Measurements from ENCODE around the gene SLC40A1. TPM values are rescaled to one million over a fixed set of nuclear protein-coding genes. Genes with fewer than 3 reads are reported as not detected.

The SLC40A1 gene
- total and polyA plus RNA-seq, 8 donors: 21.3 to 147 (median 73.8) TPM

DNA sequence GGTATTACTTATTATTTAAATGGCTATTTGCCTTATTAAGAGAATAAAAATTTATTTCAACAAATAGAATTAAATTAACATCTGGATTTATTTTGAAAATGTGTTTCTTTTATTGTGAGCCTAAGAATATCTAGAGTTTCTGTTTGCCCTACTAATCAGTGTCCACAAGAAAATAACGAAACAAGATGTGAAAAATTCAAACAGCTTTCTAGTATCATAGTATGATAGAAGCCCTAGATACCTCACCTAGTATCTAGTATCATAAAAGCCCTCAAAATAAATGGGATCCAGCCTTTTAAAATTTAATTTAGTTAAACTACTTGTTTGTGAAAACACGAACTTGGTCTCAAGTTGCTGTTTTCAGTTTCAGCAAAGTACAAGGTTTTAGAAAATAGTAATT lies 13.7 kb upstream of the SLC40A1 start:
- intact Hi-C loops (cut with DNase I; ENCODE audit: low total_unique reads): no loop called here

DNA sequence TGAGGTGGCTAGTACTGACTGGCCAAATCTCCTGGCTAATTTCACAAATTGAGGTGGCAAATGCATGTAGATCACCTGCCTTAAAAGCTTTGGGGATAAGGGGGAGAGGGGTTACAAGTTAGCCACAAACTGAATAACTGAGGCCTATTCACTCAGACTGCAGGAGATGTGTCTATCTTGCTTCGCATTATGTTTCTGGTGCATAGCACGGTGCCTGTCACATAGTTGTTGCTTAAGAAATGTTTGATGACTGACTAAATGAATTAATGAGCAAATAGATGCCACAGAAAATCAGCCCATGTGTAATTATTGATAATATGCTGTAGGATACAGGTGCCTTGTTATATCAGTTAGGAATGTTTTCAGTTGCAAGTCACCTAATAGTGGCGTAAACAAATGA lies 12.5 kb upstream of the SLC40A1 start:
- H3K4me1 ChIP-seq: no peaks in the 10 kb centered on the region
- H3K9me3 ChIP-seq: no peaks in the 10 kb centered on the region
- no peak overlapping the region for H3K27ac ChIP-seq
- DNase-seq: no peak
- H3K4me3 ChIP-seq: no peak overlapping the region
- TF ChIP-seq, protein P1, sequence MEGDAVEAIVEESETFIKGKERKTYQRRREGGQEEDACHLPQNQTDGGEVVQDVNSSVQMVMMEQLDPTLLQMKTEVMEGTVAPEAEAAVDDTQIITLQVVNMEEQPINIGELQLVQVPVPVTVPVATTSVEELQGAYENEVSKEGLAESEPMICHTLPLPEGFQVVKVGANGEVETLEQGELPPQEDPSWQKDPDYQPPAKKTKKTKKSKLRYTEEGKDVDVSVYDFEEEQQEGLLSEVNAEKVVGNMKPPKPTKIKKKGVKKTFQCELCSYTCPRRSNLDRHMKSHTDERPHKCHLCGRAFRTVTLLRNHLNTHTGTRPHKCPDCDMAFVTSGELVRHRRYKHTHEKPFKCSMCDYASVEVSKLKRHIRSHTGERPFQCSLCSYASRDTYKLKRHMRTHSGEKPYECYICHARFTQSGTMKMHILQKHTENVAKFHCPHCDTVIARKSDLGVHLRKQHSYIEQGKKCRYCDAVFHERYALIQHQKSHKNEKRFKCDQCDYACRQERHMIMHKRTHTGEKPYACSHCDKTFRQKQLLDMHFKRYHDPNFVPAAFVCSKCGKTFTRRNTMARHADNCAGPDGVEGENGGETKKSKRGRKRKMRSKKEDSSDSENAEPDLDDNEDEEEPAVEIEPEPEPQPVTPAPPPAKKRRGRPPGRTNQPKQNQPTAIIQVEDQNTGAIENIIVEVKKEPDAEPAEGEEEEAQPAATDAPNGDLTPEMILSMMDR (IDR thresholded peaks at IDR 0.05): no peak
- TF ChIP-seq POLR2AphosphoS5 (IDR thresholded peaks at IDR 0.05) (no peak), POLR2A (IDR thresholded peaks at IDR 0.05) (no peak), EP300 (IDR thresholded peaks at IDR 0.05) (no peak)
- H3K36me3 ChIP-seq: no peaks in the 10 kb centered on the region
- intact Hi-C loops (cut with DNase I; ENCODE audit: low total_unique reads): no loop called here
- 93 to 99% (median 96%) methylated on average over 3 of the region's 3 CpGs for WGBS, 5 donors
- no peaks in the 10 kb centered on the region for H3K27me3 ChIP-seq

More for the DNA sequence above, 13.7 kb upstream of the SLC40A1 start:
- Histone ChIP-seq H3K27me3 (no peaks in the 10 kb centered on the region), H3K36me3 (no peaks in the 10 kb centered on the region), H3K9me3 (no peaks in the 10 kb centered on the region), H3K4me3 (no peak overlapping the region), H3K27ac (no peak overlapping the region), H3K4me1 (no peaks in the 10 kb centered on the region)
- DNase-seq: no peak
- 57 to 81% (median 70%) methylated on average over 2 of the region's 2 CpGs for WGBS, 5 donors
- TF ChIP-seq EP300 (IDR thresholded peaks at IDR 0.05): no peak
- TF ChIP-seq, protein P1 (IDR thresholded peaks at IDR 0.05): no peak
- TF ChIP-seq POLR2A (IDR thresholded peaks at IDR 0.05): no peak
- no peak for TF ChIP-seq POLR2AphosphoS5 (IDR thresholded peaks at IDR 0.05)

DNA sequence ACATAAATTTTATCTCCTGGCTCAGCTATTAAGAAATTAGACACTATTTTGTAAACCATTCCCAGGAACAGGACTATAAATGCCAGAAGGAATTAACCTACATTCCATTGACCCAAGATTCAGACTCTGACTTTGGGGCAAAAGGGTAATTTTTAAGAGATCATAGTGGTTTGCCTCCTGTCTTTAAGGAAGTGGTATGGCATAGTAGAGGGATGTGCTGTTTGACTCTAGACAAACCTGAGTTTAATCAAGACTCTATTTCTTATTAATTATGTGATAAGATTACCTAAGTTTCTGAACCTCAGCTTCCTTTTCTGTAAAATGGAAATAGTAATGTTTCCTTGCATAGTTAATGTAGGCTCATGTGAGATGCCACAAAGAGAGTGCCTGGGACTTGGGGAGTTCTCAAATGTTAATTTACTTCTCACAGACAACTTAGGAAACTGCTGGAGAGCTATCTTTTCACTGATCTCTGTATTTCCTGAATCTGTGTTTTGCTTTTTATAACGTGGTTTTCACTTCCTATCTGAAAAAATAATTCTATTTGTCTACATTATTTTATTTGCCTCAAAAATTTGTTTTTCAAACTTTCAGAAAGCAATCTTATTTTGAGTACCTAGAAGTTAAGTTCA lies 11.9 kb upstream of the SLC40A1 start:
- intact Hi-C loops (cut with DNase I; ENCODE audit: low total_unique reads): no loop called here
- H3K36me3 ChIP-seq: no peaks in the 10 kb centered on the region
- 16 to 34% (median 31%) methylated on average over 1 of the region's 1 CpG for WGBS, 5 donors
- no peak overlapping the region for H3K27ac ChIP-seq
- no peak for TF ChIP-seq POLR2AphosphoS5 (IDR thresholded peaks at IDR 0.05)
- TF ChIP-seq POLR2A (IDR thresholded peaks at IDR 0.05): no peak
- TF ChIP-seq, protein P1 (IDR thresholded peaks at IDR 0.05): no peak
- TF ChIP-seq EP300 (IDR thresholded peaks at IDR 0.05): no peak
- no peaks in the 10 kb centered on the region for H3K4me1 ChIP-seq
- no peaks in the 10 kb centered on the region for H3K9me3 ChIP-seq
- DNase-seq: no peak
- no peaks in the 10 kb centered on the region for H3K27me3 ChIP-seq
- no peak overlapping the region for H3K4me3 ChIP-seq

DNA sequence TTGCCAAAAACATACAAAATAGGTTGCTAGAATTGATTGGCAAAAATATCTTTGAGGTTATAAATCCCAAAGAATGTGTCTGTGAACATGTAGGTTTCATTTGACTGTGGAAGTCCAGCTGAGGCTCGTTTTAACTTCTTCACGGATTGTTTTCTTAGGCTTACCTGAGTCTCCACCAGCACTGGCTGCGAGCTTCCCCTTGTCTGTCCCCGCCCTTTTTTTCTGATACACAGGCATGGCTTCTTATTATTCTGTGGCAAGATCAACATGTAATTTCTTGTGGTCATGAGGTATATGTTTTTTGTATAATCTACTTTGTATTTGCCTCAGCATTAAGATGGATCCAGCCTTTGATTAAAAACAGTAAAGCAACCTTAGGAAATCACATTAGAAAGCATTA lies 7.2 kb upstream of the SLC40A1 start:
- 44 to 69% (median 57%) methylated on average over 4 of the region's 4 CpGs for WGBS, 5 donors
- Histone ChIP-seq H3K9me3 (no peaks in the 10 kb centered on the region), H3K36me3 (no peaks in the 10 kb centered on the region), H3K27ac (no peak overlapping the region), H3K4me3 (no peak overlapping the region), H3K4me1 (no peaks in the 10 kb centered on the region), H3K27me3 (no peaks in the 10 kb centered on the region)
- TF ChIP-seq POLR2AphosphoS5 (IDR thresholded peaks at IDR 0.05): no peak
- no peak for TF ChIP-seq EP300 (IDR thresholded peaks at IDR 0.05)
- no peak for TF ChIP-seq POLR2A (IDR thresholded peaks at IDR 0.05)
- TF ChIP-seq, protein P1 (IDR thresholded peaks at IDR 0.05): no peak
- intact Hi-C loops (cut with DNase I; ENCODE audit: low total_unique reads): no loop called here
- DNase-seq: no peak
